ENCODE measurements around the gene SCAI. TPM values are rescaled to one million over a fixed set of nuclear protein-coding genes. Genes with fewer than 3 reads are reported as not detected.
A peak's percentile ranks its signal among the peaks of the same experiment; 100 is the strongest.

Gene SCAI
- total RNA-seq, 1 donor: 9.1 TPM

DNA sequence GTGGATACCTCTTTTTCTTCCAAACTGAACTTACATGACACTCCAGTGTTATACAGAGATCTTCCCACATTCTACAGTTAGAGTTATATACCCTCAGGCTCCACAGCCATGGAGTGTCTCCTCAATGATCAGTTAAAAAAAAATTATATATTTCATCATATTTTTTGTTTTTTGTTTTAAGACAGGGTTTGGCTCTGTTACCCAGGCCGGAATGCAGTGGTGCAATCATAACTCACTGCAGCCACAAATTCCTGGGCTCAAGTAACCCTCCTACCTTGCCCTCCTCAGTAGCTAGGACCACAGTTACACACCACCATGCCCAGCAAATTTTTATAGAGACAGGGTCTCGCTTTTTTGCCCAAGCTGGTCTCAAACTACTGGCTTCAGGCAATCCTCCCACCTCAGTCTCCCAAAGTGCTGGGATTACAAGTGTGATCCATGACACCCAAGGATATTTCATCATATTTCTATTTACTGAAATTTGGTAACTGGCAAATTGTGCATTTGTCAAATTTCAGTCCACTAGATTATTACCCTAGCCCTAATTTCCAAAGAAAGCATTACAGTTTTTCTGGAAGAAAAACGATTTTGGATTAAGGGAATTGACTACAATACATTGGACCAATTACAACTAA is 18.1 kb upstream of the SCAI start:
- DNase-seq (ENCODE audit: low read depth): peak; percentile 57
- no peak overlapping the region for H3K4me3 ChIP-seq (ENCODE audit: low read depth, low read length)
- TF ChIP-seq, protein P1, sequence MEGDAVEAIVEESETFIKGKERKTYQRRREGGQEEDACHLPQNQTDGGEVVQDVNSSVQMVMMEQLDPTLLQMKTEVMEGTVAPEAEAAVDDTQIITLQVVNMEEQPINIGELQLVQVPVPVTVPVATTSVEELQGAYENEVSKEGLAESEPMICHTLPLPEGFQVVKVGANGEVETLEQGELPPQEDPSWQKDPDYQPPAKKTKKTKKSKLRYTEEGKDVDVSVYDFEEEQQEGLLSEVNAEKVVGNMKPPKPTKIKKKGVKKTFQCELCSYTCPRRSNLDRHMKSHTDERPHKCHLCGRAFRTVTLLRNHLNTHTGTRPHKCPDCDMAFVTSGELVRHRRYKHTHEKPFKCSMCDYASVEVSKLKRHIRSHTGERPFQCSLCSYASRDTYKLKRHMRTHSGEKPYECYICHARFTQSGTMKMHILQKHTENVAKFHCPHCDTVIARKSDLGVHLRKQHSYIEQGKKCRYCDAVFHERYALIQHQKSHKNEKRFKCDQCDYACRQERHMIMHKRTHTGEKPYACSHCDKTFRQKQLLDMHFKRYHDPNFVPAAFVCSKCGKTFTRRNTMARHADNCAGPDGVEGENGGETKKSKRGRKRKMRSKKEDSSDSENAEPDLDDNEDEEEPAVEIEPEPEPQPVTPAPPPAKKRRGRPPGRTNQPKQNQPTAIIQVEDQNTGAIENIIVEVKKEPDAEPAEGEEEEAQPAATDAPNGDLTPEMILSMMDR (IDR thresholded peaks at IDR 0.05; ENCODE audit: insufficient read depth, low read depth, low read length): no peak

DNA sequence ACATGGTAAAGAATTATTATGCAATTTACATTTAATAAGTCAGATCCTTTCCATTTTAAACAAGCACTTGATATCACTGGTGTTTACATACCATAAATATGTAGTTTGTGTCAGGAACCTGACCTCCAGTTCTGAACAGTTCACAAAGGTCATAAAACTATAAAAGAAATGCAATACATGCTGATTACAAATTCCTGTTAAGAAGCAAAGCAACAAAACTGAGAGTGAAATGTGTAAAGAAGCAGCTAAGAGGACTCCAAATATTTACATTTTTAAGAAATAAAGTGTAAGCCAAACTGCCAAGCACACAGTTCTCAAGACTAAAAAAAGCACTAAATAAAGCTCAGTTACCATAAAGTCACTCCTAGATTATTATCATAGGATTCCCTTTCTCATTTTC is 17.4 kb upstream of the SCAI start:
- TF ChIP-seq, protein P1 (IDR thresholded peaks at IDR 0.05; ENCODE audit: insufficient read depth, low read depth, low read length): no peak
- DNase-seq (ENCODE audit: low read depth): peak; percentile 53
- H3K4me3 ChIP-seq (ENCODE audit: low read depth, low read length): no peak overlapping the region

DNA sequence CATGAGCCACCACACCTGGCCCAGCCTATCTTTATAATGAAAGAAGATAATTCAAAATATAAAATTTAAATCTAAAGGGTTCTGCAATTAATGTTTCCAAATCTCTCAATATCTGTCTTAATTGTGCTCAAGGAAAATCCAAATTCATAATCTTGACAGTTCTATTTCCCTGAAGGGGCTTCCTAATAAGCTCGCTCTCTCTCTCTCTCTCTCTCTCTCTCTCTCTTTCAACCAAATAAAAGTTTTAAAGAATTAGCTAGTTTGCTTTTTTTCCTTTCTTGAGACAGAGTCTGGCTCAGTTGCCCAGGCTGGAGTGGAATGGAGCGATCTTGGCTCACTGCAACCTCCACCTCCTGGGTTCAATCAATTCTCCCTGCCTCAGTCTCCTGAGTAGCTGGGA is 13.2 kb upstream of the SCAI start:
- H3K4me3 ChIP-seq (ENCODE audit: low read depth, low read length): no peak overlapping the region
- TF ChIP-seq, protein P1 (IDR thresholded peaks at IDR 0.05; ENCODE audit: insufficient read depth, low read depth, low read length): no peak
- DNase-seq (ENCODE audit: low read depth): no peak

DNA sequence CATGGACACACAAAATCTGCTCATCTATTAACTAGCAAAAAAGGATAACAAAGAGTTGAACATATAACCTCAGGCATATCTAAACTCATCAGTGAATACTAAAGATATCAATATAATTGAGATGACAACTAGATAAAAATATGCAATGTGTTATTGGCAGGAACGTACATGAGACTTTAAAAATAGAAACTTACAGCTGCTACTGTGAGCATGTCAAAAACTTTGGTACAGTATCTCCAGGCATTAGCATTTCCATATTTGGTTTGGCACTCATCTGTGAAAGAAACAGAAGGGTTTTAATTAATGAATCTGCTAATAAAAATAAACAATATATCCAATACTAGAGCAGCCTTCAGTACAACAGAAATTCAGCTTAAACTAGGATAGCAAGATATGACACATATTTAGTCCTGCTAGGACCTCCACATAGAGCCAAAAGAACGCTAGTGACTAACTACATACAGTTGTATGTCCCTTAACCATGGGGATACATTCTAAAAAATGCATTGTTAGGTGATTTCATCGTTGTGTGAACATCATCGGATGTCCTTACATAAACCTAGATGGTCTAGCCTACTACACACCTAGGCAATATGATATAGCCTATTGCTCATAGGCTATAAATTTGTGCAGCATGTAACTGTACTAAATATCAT is 10.5 kb upstream of the SCAI start:
- DNase-seq (ENCODE audit: low read depth): no peak
- TF ChIP-seq, protein P1 (IDR thresholded peaks at IDR 0.05; ENCODE audit: insufficient read depth, low read depth, low read length): no peak
- no peak overlapping the region for H3K4me3 ChIP-seq (ENCODE audit: low read depth, low read length)

DNA sequence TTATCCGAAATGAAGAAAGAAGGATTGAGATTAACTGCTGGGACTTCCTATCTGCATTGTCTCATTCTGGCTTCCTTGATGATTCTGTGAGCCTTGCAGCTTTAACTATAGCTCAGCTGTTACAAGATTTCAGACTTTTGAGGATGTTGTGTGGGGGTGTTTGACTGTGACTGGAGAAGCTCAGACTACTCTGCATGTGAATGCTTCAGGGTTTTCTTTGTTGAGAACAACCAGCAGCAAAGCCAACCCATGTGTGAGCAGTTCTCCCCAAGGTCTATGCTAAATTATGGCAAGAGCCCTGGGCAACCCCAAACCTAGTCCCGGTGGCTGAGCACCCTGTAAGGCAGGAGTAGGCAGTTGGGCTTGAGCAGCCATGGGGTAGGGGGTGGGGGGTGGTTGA is 8.4 kb upstream of the SCAI start:
- no peak for DNase-seq (ENCODE audit: low read depth)
- no peak overlapping the region for H3K4me3 ChIP-seq (ENCODE audit: low read depth, low read length)
- TF ChIP-seq, protein P1 (IDR thresholded peaks at IDR 0.05; ENCODE audit: insufficient read depth, low read depth, low read length): no peak

DNA sequence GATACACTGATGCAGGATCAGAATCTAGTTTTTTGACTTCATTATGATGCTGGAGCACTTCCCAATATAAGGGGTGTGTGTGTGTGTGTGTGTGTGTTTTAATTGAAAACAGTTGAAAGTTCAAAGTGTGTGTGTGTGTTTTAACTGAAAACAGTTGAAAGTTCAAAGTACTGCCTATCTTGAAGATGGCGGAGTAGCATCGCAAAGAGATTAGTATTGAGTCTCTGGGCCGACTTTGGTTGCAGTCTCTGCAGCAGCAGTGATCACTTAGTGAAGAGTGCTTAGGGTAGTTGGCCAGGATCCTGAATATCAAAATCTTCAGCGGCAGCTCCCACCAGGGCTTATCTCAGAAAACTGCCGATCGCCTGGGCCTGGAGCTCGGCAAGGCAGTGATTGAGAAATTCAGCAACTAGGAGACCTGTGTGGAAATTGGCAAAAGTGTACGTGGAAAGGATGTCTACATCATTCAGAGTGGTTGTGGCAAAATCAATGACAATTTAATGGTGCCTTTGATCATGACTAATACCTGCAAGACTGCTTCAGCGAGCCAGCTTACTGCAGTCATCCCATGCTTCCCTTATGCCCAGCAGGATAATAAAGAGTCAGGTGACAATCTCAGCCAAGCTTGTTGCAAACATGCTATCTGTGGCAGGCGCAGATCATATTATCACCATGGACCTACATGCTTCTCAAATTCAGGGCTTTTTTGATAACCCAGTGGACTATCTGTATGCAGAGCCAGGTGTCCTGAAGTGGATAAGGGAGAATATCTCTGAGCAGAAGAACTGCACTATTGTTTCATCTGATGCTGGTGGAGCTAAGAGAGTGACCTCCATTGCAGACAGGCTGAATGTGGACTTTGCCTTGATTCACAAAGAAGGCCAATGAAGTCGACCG is 7.3 kb upstream of the SCAI start:
- TF ChIP-seq, protein P1 (IDR thresholded peaks at IDR 0.05; ENCODE audit: insufficient read depth, low read depth, low read length): no peak
- DNase-seq (ENCODE audit: low read depth): no peak
- H3K4me3 ChIP-seq (ENCODE audit: low read depth, low read length): no peak overlapping the region
